Hematopoietic multipotent progenitor cell treated with erythropoietin and hydrocortisone succinate and interleukin-3 and kit ligand, for 15 days (in vitro differentiated cells): ENCODE results near the gene HGF.

Source experiments
- DNase-seq: peaks from one replicate; pipeline ENCODE4 v3.0.0-alpha.2; 2015; ENCODE audit warnings: low spot score

Gene HGF

GRCh38 chr7:81682873-81683272, 87.0 kb downstream of the HGF start:
- DNase-seq: no peak

- no peak for DNase-seq
These were observed 89.7 kb downstream of the HGF start for GRCh38 chr7:81680120-81680519.

GRCh38 chr7:81676813-81677212, 93.0 kb downstream of the HGF start:
- no peak for DNase-seq

- no peak for DNase-seq
These were observed 93.6 kb downstream of the HGF start for GRCh38 chr7:81676105-81676811.

GRCh38 chr7:81674431-81674830, 95.4 kb downstream of the HGF start:
- no peak for DNase-seq

GRCh38 chr7:81672872-81673271, 97.0 kb downstream of the HGF start:
- no peak for DNase-seq

GRCh38 chr7:81669476-81670105, 100.3 kb downstream of the HGF start:
- no peak for DNase-seq

- no peak for DNase-seq
These were observed 103.6 kb downstream of the HGF start for GRCh38 chr7:81666209-81666608.

- no peak for DNase-seq
These were observed 104.6 kb downstream of the HGF start for GRCh38 chr7:81665236-81665635.

- no peak for DNase-seq
These were observed 105.5 kb downstream of the HGF start for GRCh38 chr7:81664304-81664703.

GRCh38 chr7:81662531-81662930, 107.3 kb downstream of the HGF start:
- no peak for DNase-seq

- no peak for DNase-seq
These were observed 110.0 kb downstream of the HGF start for GRCh38 chr7:81659697-81660395.

- DNase-seq: no peak
These were observed 112.3 kb downstream of the HGF start for GRCh38 chr7:81657551-81657950.

GRCh38 chr7:81655271-81655670, 114.6 kb downstream of the HGF start:
- DNase-seq: no peak

GRCh38 chr7:81652225-81652624, 117.6 kb downstream of the HGF start:
- no peak for DNase-seq
